Astrocyte of the spinal cord (primary cell): ENCODE data around the gene TBC1D10A.
"Not testable (repeated sequence)": the region's sequence is repeated elsewhere in the genome, so short reads cannot be mapped to it uniquely, and the experiment has no call there.

Source experiments
- DNase-seq: peaks from one replicate; pipeline ENCODE4 v3.0.0; 2011; ENCODE audit warnings: low read depth, low spot score
- H3K4me3 ChIP-seq: 2 replicates; pipeline ENCODE4 v1.5.1; 2011; ENCODE audit warnings: low read depth, mild to moderate bottlenecking, low read length, moderate library complexity
- CTCF ChIP-seq: IDR thresholded peaks from 2 replicates; pipeline ENCODE4 v1.5.1; 2012; ENCODE audit warnings: low read depth, mild to moderate bottlenecking, low read length, inconsistent platforms
- in situ Hi-C: cut with HindIII; loops from 2 replicates; pipeline ENCODE4 v1.10.0; 2017; ENCODE audit warnings: low sequenced_read_pairs

TBC1D10A gene

GRCh38 chr22:30348404-30348803 is 21.7 kb upstream of the TBC1D10A start:
- no peak for TF ChIP-seq CTCF
- H3K4me3 ChIP-seq: no peak overlapping the region
- no peak for DNase-seq
- in situ Hi-C loops: no loop called here

GRCh38 chr22:30347255-30347892 is 20.6 kb upstream of the TBC1D10A start:
- DNase-seq: no peak
- no peak overlapping the region for H3K4me3 ChIP-seq
- TF ChIP-seq CTCF: no peak
- in situ Hi-C loops: no loop called here

GRCh38 chr22:30344447-30345200 is 17.9 kb upstream of the TBC1D10A start:
- in situ Hi-C loops: no loop called here
- DNase-seq: no peak
- H3K4me3 ChIP-seq: no peak overlapping the region
- TF ChIP-seq CTCF: no peak

GRCh38 chr22:30340911-30341685 is 14.4 kb upstream of the TBC1D10A start:
- H3K4me3 ChIP-seq: no peak overlapping the region
- in situ Hi-C loops: no loop called here
- no peak for TF ChIP-seq CTCF
- no peak for DNase-seq

GRCh38 chr22:30338802-30339201 is 12.1 kb upstream of the TBC1D10A start:
- TF ChIP-seq CTCF: no peak
- no peak overlapping the region for H3K4me3 ChIP-seq
- no peak for DNase-seq
- in situ Hi-C loops: no loop called here

GRCh38 chr22:30338341-30338740 is 11.6 kb upstream of the TBC1D10A start:
- in situ Hi-C loops, DNase-seq, H3K4me3 ChIP-seq: not testable (repeated sequence)

GRCh38 chr22:30337461-30337778 is 10.7 kb upstream of the TBC1D10A start:
- no peak for TF ChIP-seq CTCF

More at GRCh38 chr22:30337461-30337778, 10.7 kb upstream of the TBC1D10A start:
- H3K4me3 ChIP-seq: no peak overlapping the region
- no peak for DNase-seq
- in situ Hi-C loops: no loop called here
